ENCODE measurements around the gene SLC14A1. TPM values are rescaled to one million over a fixed set of nuclear protein-coding genes. Genes with fewer than 3 reads are reported as not detected.
A peak's percentile ranks its signal among the peaks of the same experiment; 100 is the strongest.

SLC14A1 gene
- total and polyA plus RNA-seq, 3 donors from 2014 or later, result 0.50 to 0.73 TPM; not detected in 1

DNA sequence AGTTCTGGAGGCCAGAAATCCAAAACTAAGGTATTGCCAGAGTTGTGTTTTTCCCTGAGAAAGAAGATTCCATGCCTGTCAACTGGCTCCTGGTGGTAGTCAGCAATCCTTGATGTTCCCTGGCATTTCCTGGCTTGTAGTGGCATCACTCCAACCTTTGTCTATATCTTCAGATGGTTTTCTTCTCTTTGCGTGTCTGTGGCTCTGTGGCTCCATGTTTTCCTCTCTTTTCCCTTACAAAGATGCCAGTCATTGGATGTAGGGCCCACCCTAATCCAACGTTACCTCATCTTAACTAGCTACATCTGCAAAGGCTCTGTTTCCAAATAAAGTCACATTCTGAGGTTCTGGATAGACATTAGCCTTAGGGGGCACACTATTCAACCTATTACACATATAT, 41.8 kb downstream of the SLC14A1 start:
- no peaks in the 10 kb centered on the region for H3K27me3 ChIP-seq
- WGBS, 2 donors, result 44 to 94% methylated on average over 2 of the region's 2 CpGs
- TF ChIP-seq POLR2A (IDR thresholded peaks at IDR 0.05) (no peak), CTCF (IDR thresholded peaks at IDR 0.05) (no peak)

GRCh38 chr18:45771587-45772480, 47.9 kb downstream of the SLC14A1 start:
- no peak for TF ChIP-seq POLR2A (IDR thresholded peaks at IDR 0.05)
- no peak for TF ChIP-seq CTCF (IDR thresholded peaks at IDR 0.05)
- DNase-seq, result no peak
- no peak overlapping the region for H3K27ac ChIP-seq
- H3K27me3 ChIP-seq, result no peaks in the 10 kb centered on the region
- no peak overlapping the region for H3K4me3 ChIP-seq
- intact Hi-C loops (cut with DNase I; ENCODE audit: low total_unique reads), result no loop called here
- WGBS, 2 donors, result 80 to 90% methylated on average over 8 of the region's 8 CpGs
- H3K36me3 ChIP-seq (ENCODE audit: low read depth, missing control alignments), result no peaks in the 10 kb centered on the region
- no peaks in the 10 kb centered on the region for H3K4me1 ChIP-seq
- H3K9me3 ChIP-seq, result no peaks in the 10 kb centered on the region

More for the DNA sequence above, 41.8 kb downstream of the SLC14A1 start:
- H3K4me1 ChIP-seq, result no peaks in the 10 kb centered on the region
- no peaks in the 10 kb centered on the region for H3K36me3 ChIP-seq (ENCODE audit: low read depth, missing control alignments)
- DNase-seq, result no peak
- intact Hi-C loops (cut with DNase I; ENCODE audit: low total_unique reads), result no loop called here
- H3K9me3 ChIP-seq, result no peaks in the 10 kb centered on the region
- H3K27ac ChIP-seq, result no peak overlapping the region
- no peak overlapping the region for H3K4me3 ChIP-seq

DNA sequence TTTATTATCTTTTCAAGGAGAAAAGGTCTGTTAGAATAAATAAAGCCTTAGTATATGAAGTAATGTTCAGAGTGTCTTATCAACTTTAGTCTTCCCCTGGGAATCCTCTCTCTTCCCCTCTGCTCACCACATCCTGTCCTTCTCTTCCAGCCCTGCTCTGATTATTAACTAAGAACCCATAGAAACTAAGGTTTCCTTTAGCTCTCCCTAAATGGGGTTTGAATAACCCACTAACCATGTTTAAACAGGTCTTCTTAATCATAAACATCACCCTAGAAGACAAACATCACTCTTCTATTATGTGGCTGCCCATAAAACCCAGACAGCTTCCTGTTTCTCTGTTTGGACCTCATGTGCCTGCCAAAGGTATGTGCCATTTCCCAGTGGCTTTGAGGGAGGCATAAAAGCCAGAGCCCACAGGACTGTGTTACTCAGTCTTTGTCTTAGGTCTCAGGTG, 50.1 kb downstream of the SLC14A1 start:
- Histone ChIP-seq H3K27ac (no peak overlapping the region), H3K9me3 (no peaks in the 10 kb centered on the region), H3K4me1 (no peaks in the 10 kb centered on the region), H3K27me3 (no peaks in the 10 kb centered on the region), H3K36me3 (ENCODE audit: low read depth, missing control alignments) (no peaks in the 10 kb centered on the region), H3K4me3 (no peak overlapping the region)
- TF ChIP-seq CTCF (IDR thresholded peaks at IDR 0.05), result no peak
- no peak for TF ChIP-seq POLR2A (IDR thresholded peaks at IDR 0.05)
- DNase-seq, result no peak
- intact Hi-C loops (cut with DNase I; ENCODE audit: low total_unique reads), result no loop called here

- Histone ChIP-seq H3K36me3 (ENCODE audit: low read depth, missing control alignments) (no peaks in the 10 kb centered on the region), H3K4me1 (no peaks in the 10 kb centered on the region), H3K27ac (peak overlapping the region; percentile 74 to 75), H3K9me3 (no peaks in the 10 kb centered on the region), H3K4me3 (peak overlapping the region; percentile 65 to 78), H3K27me3 (no peaks in the 10 kb centered on the region)
- intact Hi-C loops (cut with DNase I; ENCODE audit: low total_unique reads), result no loop called here
- DNase-seq, result peak; percentile 83
- no peak for TF ChIP-seq CTCF (IDR thresholded peaks at IDR 0.05)
- no peak for TF ChIP-seq POLR2A (IDR thresholded peaks at IDR 0.05)
- WGBS, 2 donors, result 2 to 3% methylated on average over 12 to 35 of the region's 35 CpGs
Measured at GRCh38 chr18:45775241-45775676, 51.3 kb downstream of the SLC14A1 start.

Measured in testis (tissue), 3 donors.